ENCODE data around the gene USP40.

- TF ChIP-seq CTCF (IDR thresholded peaks at IDR 0.05) (no peak), POLR2A (IDR thresholded peaks at IDR 0.05) (no peak)
Measured at GRCh38 chr2:233463586-233463985, 103.0 kb downstream of the USP40 start.

Data from thyroid gland (tissue), 4 donors.